ENCODE measurements around the gene DNM2.

DNA sequence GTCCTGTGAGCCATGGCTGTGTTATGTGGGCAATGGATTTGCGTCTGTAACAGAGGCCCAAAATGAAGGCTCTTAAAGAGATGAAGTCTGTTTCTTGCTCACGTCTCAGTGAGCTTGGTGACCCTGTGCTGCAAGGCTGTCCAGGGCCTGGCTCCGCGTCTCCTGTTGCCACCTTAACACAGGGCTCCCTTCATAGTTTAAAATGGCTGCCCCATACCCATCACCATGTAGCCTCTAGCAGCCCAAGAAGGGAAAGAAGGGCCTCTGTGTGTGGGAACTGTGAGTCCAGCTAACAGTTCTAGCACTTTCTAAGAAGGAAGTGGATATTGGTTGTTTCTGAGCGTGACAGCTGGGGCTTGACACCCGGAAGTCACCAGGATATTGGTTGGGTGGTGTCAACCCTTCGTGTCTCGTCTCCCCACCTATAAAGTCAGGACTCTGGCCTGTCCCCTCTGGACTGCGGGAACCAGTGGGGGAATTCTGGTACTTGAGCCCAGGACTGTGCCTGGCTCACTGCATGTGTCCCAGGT lies 97.2 kb downstream of the DNM2 start:
- TF ChIP-seq NPAS2 (CRISPR knock-in tag; IDR thresholded peaks at IDR 0.05; ENCODE audit: borderline replicate concordance) (no peak), CTCF (IDR thresholded peaks at IDR 0.05) (no peak), BHLHE40 (IDR thresholded peaks at IDR 0.05; ENCODE audit: low read depth, low read length) (no peak), JUNB (IDR thresholded peaks at IDR 0.05) (no peak), CEBPB (IDR thresholded peaks at IDR 0.05) (no peak), EP300 (IDR thresholded peaks at IDR 0.05) (no peak)
